ENCODE measurements around the gene TMEM214. TPM values are rescaled to one million over a fixed set of nuclear protein-coding genes. Genes with fewer than 3 reads are reported as not detected.
A peak's percentile ranks its signal among the peaks of the same experiment; 100 is the strongest.

TMEM214 gene
- total and polyA plus RNA-seq, 2 of the 8 experiments (the other 6 are each of a cell fraction or from before 2014, with no cell fraction given), result 49.7 to 71.0 TPM

GRCh38 chr2:27050996-27051901 is 18.5 kb downstream of the TMEM214 start, which contains the start of gene AGBL5 (continued):
- TF ChIP-seq CHD7 (IDR thresholded peaks at IDR 0.05; ENCODE audit: insufficient replicate concordance, low read length) (peak; percentile 26), FOSL1 (IDR thresholded peaks at IDR 0.05; ENCODE audit: insufficient read depth, low read depth, low read length) (no peak), ZNF274 (IDR thresholded peaks at IDR 0.05; ENCODE audit: borderline replicate concordance, extremely low read depth, low read length) (no peak), E2F6 (IDR thresholded peaks at IDR 0.05) (peak; percentile 88), CHD2 (IDR thresholded peaks at IDR 0.05; ENCODE audit: low read length) (peak; percentile 62), USF2 (IDR thresholded peaks at IDR 0.05; ENCODE audit: low read length) (no peak), BCL11A (IDR thresholded peaks at IDR 0.05; ENCODE audit: low read depth in 2 of 2, low read length in 2 of 2) (no peak)

All from H1 (cell line).